ENCODE measurements around the gene TYMP. TPM values are rescaled to one million over a fixed set of nuclear protein-coding genes. Genes with fewer than 3 reads are reported as not detected.
"Not testable (repeated sequence)": the region's sequence is repeated elsewhere in the genome, so short reads cannot be mapped to it uniquely, and the experiment has no call there.

The TYMP gene
- total RNA-seq, 1 donor from 2014 or later = 48.8 TPM

GRCh38 chr22:50544078-50544745, 14.4 kb upstream of the TYMP start:
- intact Hi-C loops (cut with micrococcal nuclease) = loop anchor here (1.0 to 2.0 kb wide), 3 partner anchors 13 to 77 kb away; partner anchors contain the start of genes SYCE3 and TYMP

DNA sequence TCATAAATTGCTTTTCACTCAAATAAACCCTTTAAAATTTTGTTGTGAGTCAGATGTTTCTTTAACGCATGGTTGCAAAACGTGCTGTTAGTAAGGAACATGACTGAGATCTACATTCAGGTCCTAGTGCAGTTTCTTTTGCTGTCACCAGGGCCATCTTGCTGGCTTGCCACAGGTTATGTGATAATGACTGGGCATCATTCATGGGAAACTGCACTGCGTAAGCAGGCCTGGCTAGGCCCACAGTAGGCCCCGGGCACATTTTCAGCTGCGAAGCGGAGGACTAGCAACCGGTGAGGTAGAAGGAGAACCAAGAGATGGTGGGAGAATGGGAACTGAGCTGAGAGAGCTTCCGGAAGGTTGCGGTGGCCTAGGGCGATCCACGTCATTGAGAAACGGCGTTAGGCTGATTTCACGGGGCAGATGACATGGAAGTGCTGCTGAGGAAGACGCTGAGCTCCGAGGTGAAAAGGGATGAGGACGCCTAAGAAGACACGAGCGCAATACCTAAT, 12.7 kb upstream of the TYMP start:
- intact Hi-C loops (cut with micrococcal nuclease) = no loop called here

DNA sequence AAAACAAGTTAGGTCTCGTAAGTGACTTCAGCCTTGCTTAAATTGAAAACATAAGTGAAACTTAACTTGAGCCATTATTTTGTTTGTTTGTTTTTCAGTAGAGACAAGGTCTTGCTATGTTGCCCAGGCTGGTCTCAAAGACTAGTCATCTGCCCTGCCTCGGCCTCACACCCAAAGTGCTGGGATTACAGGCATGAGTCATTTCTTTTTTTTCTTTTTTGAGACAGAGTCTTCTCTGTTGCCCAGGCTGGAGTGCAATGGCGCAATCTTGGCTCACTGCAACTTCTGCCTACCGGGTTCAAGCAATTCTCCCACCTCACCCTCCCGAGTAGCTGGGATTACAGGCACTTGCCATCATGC, 11.8 kb upstream of the TYMP start:
- intact Hi-C loops (cut with micrococcal nuclease) = not testable (repeated sequence)

DNA sequence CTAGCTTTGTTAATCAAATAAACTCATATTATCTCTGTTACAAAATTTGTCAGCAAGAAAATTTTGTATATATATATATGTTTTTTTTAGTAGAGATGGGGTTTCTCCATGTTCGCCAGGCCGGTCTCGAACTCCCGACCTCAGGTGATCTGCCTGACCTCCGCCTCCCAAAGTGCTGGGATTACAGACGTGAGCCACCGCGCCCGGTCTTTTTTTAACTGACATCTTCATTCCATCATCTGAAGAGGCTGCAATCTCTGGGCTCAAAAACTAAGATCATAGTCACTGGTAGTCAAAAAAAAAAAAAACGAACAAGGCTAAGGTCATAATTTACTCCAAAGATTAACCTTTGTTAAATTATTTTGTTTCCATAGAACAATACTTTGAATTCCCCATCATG, 10.6 kb upstream of the TYMP start:
- intact Hi-C loops (cut with micrococcal nuclease) = no loop called here

DNA sequence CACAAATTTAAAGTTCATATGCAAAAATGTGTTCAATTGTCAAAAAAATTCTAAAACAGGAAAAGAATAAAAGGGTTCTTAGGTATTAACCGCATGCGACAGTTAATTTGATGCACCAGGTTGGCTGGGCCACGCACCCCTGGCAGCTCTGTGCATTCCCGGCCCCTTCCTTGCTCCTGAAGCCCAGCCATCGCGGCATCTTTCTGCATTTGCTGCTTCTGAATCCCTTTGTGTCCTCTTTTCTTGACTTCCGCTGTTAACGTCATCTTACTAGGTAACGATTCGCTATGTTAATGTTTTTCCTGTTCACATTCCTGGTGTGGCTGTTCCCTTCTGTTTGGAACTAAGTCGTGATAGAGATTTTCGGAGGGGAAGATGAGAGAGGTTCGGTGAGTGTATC, 8.0 kb upstream of the TYMP start:
- intact Hi-C loops (cut with micrococcal nuclease) = no loop called here

GRCh38 chr22:50536226-50536625, 6.4 kb upstream of the TYMP start:
- intact Hi-C loops (cut with micrococcal nuclease) = no loop called here

GRCh38 chr22:50535113-50535512, 5.3 kb upstream of the TYMP start:
- intact Hi-C loops (cut with micrococcal nuclease) = no loop called here

GRCh38 chr22:50533856-50534711, 4.3 kb upstream of the TYMP start:
- intact Hi-C loops (cut with micrococcal nuclease) = not testable (repeated sequence)

GRCh38 chr22:50532824-50533796, 3.3 kb upstream of the TYMP start:
- intact Hi-C loops (cut with micrococcal nuclease) = no loop called here

DNA sequence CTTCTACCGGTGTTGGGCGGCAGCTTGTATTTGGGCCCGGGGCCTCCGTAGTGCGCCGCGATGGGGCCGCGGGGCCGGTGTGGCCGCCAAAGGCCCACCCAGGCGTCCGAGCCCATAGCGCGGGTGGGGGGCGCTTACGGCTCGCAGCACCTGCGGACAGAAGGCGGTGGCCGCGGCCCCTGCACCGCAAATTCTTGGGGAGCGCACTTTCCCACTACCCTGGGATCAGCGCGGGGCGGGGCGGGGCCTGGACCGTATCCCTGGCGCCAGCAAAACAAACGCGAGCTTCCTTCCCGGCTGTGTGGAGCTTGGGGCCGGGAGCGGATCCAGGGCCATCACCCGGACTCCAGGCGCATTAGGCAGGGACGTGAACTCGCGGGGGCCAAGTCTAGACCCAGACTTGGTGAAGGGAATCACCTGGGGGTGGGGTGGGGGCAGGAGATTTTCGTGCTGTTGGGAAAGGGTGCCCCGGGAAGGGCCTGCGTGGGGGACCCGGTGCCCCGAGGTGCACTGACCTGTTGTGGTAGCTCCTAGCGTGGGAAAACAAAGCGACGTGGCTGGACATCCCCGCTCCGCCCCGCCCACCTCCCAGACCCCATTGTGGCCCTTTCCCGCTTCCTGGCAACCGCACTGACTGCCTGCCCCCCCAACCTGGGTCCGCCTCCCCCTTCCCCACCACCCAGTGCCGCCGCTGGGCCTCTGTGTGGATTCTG, 2.3 kb upstream of the TYMP start:
- intact Hi-C loops (cut with micrococcal nuclease) = loop anchor here (1.0 to 2.0 kb wide), 2 partner anchors 7 to 13 kb away; partner anchors contain the start of gene KLHDC7B

DNA sequence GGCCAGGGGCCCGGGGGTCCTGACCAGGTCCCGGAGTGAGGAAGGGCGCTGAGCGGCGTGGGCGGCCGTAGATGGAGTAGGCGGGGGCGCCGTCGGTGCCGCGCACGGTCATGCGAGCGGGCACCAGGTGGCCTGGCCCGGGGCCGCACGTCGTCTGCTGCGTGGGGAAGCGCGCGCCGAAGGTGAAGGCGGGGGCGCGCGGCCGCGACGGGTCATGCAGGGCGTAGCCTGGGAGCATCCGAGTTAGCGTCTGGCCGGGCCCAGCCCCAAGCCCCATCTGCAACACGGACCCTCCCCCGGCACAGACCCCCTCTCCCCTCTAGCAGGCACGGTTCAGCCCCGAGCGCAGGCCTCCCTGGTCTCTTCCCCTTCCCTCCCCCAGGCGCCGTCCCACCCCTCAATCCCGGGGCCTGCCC, 1.7 kb upstream of the TYMP start:
- intact Hi-C loops (cut with micrococcal nuclease) = loop anchor here (1.0 to 2.0 kb wide), 2 partner anchors 8 to 13 kb away; partner anchors contain the start of gene KLHDC7B

DNA sequence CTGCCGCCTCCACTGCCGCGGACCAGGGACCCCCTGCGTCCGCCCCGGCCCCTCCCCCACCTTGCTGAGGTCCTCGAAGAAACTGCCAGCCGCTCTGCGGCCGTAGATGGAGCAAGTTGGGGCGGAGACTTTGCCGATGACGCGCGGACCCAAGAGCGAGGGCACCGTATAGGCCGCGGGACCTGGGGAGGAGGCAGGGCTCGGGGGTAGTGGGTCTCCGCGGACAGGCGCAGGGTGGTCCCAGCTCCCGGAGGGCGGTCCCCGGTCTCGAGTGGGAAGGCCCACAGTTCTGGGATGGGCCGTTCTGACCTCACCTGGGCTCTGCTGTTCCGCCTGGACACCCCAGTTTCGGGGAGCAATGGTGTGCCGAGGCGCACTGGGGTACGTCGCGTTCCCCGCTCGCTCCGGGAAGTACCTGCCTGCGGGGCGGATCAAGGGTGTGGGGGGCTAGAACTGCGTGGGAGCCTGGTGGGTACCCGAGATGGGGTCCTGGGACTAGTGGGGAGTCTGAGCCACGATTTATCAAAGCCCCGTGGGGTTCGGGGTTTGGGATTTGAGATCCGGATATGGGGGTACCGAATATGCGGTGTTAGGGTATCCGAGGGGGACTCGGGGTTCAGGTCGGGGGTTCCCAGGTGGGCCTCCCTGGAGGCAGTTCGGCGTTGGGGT, 1.2 kb upstream of the TYMP start:
- intact Hi-C loops (cut with micrococcal nuclease) = loop anchor here (1.0 to 2.0 kb wide), 2 partner anchors 8 to 14 kb away; partner anchors contain the start of gene KLHDC7B

DNA sequence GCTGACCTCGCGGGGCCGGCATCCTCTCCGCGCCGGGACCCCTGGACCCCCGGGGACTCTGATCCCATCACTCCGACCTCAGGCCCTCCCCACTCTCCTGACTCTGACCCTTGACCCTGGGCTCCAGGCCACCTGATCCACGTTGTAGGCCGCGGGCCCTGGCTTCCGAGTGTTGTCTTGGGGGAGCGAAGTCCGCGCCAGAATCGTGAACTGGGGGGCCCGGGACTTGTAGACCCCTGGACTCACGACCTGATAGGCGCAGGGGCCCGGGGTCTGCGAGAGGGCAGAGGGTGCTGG, 716 bp upstream of the TYMP start:
- intact Hi-C loops (cut with micrococcal nuclease) = loop anchor here (2.0 kb wide), 1 partner anchor 14 kb away; the partner anchor contains the start of gene KLHDC7B

DNA sequence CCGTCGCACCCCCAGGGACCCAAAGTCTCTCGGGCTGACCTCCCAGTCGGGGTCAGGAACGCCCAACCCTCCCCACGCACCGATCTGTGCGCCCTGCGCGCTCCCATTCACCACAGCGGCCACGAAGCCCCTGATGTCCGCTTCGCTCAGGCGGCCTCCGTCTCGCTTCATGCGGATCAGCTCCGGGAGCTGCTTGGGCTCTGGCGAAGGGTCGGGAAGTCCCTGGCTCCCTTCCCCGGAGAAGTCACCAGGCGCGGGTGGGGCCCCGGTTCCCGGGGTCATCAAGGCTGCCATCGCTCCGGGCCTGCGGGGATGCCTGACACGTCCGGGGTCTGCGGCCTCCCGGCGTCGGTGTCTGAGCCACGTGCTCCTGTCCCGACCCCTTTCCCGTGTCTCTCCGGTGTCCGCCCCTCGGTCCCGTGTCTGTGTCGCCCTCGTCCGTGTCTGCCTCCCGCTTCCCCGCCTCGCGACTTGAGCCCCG, 356 bp downstream of the TYMP start:
- intact Hi-C loops (cut with micrococcal nuclease) = no loop called here

DNA sequence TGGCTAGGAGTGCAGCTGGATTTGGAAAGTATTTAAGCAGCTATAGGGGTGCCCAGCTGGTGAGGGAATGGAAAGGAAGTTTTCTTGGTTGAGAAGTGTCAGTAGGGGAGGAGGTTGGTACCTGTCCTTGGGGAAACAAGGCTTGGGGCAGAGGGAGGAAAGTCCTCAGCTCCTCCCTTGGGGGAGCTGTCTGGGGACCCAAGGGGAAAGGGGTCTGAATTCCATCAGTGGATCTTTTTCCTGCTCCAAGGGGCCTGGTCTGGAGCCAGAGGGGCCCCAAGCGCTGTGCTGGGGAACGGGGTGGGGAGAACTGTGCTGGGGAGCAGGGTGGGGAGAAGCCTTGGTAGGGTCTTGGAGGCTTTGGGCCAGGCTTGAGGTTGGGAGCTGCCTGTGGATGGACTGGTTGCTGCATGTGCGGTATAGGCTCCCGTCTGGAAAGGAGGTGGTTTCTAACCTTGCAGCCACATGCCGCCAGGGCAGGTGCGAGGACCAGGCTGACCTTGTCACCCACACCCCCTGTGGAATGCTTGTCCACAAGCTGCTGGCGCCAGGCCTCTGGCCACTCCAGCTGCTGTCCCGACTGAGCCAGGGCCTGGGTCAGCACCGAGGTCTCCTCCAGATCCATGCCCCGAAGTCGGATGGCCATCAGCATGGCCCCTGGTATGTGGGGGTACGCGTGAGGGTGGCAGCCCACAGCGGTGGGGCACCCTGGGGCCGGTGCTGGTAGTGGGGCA, 963 bp downstream of the TYMP start:
- intact Hi-C loops (cut with micrococcal nuclease) = no loop called here

GRCh38 chr22:50527921-50528681, 1.7 kb downstream of the TYMP start:
- intact Hi-C loops (cut with micrococcal nuclease) = no loop called here

- intact Hi-C loops (cut with micrococcal nuclease) = loop anchor here (1.0 kb wide), 1 partner anchor 35 kb away; the partner anchor contains the start of gene SYCE3
Observed at GRCh38 chr22:50526834-50527801, 2.7 kb downstream of the TYMP start.
